Caco-2 (cell line): Measurements from ENCODE around the gene COQ9. TPM values are rescaled to one million over a fixed set of nuclear protein-coding genes. Genes with fewer than 3 reads are reported as not detected.

Experiments used
- BruUV-seq: library from RNA; stranded (reverse); fragments of 400-500 nt; replicated peaks from 2 replicates; lab custom pipeline; 2021; lab: Mats Ljungman, UMichigan
- CTCF ChIA-PET: fragments of 300-600 bp; sonication (Branson Sonifier 250); formaldehyde crosslinking; loops from one replicate; lab custom pipeline; 2022; ENCODE audit warnings: antibody characterized with exemption; lab: Charles Lee
- POLR2A ChIA-PET: fragments of 300-600 bp; sonication (Branson Sonifier 250); formaldehyde crosslinking; loops from one replicate; lab custom pipeline; 2022; ENCODE audit warnings: antibody characterized with exemption; lab: Charles Lee
- DNase-seq, 2 experiments: peaks; one replicate each; pipeline versions ENCODE4 v3.0.0 to v3.0.0-alpha.2; 2020 to 2022
- H3K27me3 ChIP-seq: replicated peaks from 2 replicates; pipeline ENCODE4 v1.6.0; 2011; ENCODE audit warnings: low read length; ENCODE audit not compliant: control insufficient read depth, insufficient read depth
- H3K36me3 ChIP-seq: 2 replicates; pipeline ENCODE4 v1.5.1; 2011; ENCODE audit warnings: low read length; ENCODE audit not compliant: control insufficient read depth, insufficient read depth
- H3K4me1 ChIP-seq: fragments of 250-450 bp; sonication (Bioruptor Pico); 2 replicates; pipeline ENCODE4 v1.5.1; 2020; ENCODE audit warnings: mild to moderate bottlenecking
- H3K4me3 ChIP-seq: 2 replicates; pipeline ENCODE4 v1.5.1; 2011; ENCODE audit warnings: low read depth, mild to moderate bottlenecking, control low read depth, low read length
- H3K9me3 ChIP-seq: fragments of 250-450 bp; sonication (Bioruptor Pico); 2 replicates; pipeline ENCODE4 v1.5.1; 2020; ENCODE audit warnings: mild to moderate bottlenecking, moderate library complexity
- H3K27ac Mint-ChIP-seq: one replicate; pipeline ENCODE4 v1.8.0; 2022; ENCODE audit warnings: mixed read lengths; ENCODE audit not compliant: unreplicated experiment
- H3K27me3 Mint-ChIP-seq: one replicate; pipeline ENCODE4 v1.8.0; 2022; ENCODE audit warnings: mixed read lengths; ENCODE audit not compliant: insufficient read depth, unreplicated experiment
- H3K36me3 Mint-ChIP-seq: one replicate; pipeline ENCODE4 v1.8.0; 2022; ENCODE audit warnings: mild to moderate bottlenecking, mixed read lengths; ENCODE audit not compliant: insufficient read depth, unreplicated experiment
- H3K4me1 Mint-ChIP-seq: one replicate; pipeline ENCODE4 v1.8.0; 2022; ENCODE audit warnings: low read depth, mixed read lengths; ENCODE audit not compliant: unreplicated experiment
- H3K4me3 Mint-ChIP-seq: one replicate; pipeline ENCODE4 v1.8.0; 2022; ENCODE audit warnings: mild to moderate bottlenecking, moderate library complexity, mixed read lengths; ENCODE audit not compliant: unreplicated experiment
- H3K9me3 Mint-ChIP-seq: one replicate; pipeline ENCODE4 v1.8.0; 2022; ENCODE audit warnings: mixed read lengths; ENCODE audit not compliant: unreplicated experiment
- intact Hi-C: fragments of 100-400 bp; cut with micrococcal nuclease; formaldehyde crosslinking; loops from one replicate; pipeline ENCODE4 v1.10.0; 2022; ENCODE audit not compliant: unreplicated experiment
- total RNA-seq: library from RNA; stranded (reverse); gene quantifications from 2 replicates; pipeline ENCODE4 v1.2.3, GENCODE V29; 2022
- TF ChIP-seq, protein P1 (sequence below), 2 experiments: fragments of 200-600 bp in 1 of 2; IDR thresholded peaks; 1 replicate in 1 of 2; 2 replicates in 1 of 2; pipeline versions ENCODE4 v1.5.1 to v1.8.0; 2011 to 2022; ENCODE audit warnings: antibody characterized with exemption in 1 of 2, control low read depth in 1 of 2, inconsistent platforms in 1 of 2, low read depth in 1 of 2, low read length in 1 of 2, mild to moderate bottlenecking in 1 of 2, moderate library complexity in 1 of 2; ENCODE audit not compliant: insufficient read depth in 1 of 2, severe bottlenecking in 1 of 2, unreplicated experiment in 1 of 2

COQ9 gene
- total RNA-seq, 1 experiment from 2014 or later: 50.9 TPM

DNA sequence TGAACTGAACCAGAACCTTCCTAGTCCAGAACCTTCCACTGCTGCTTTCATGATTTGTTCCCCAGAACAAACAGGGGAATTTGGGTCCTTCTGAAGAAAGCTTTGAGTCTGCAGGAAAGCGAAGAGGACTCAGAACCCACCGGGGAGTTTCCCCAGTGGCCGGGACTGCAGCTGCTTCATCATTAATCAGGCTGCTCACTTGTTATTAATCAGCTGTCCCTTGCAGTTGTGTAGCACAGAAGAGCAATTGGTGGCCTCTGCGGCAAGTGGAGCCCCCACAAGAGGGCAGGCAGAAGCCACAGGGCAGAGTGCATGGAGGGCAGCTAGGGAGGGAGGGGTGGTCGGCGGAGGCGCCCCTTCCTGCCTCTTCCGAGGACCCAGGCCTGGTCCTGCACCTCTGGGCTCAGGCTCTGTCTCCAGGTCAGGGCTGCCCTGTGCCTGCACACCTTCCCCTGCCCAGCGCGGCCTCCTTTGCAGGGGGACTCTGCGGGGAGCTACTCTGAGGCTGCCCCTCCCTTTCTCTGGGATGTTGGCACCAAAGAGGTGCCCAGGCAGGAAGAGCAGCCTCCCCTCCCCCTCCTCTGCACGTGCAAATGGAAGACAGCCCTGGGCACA lies 35.8 kb upstream of the COQ9 start:
- Histone ChIP-seq H3K36me3 (no peaks in the 10 kb centered on the region), H3K4me3 (no peak overlapping the region), H3K27me3 (no peaks in the 10 kb centered on the region), H3K4me1 (peaks cover 12% of the 10 kb centered on the region), H3K9me3 (no peaks in the 10 kb centered on the region)
- Mint-ChIP-seq H3K36me3 (no peaks in the 10 kb centered on the region), H3K27ac (no peak overlapping the region), H3K9me3 (no peaks in the 10 kb centered on the region), H3K4me3 (no peak overlapping the region), H3K4me1 (peaks cover 2% of the 10 kb centered on the region), H3K27me3 (no peaks in the 10 kb centered on the region)
- ChIA-PET POLR2A (no interaction called here), CTCF (interaction anchor here (1.6 kb wide), 1 partner anchor 107 kb away, joined by 4 read pairs; no protein-coding TSS in a partner anchor)
- BruUV-seq: no TSS peak
- no peak for DNase-seq
- intact Hi-C loops: no loop called here
- TF ChIP-seq, protein P1, sequence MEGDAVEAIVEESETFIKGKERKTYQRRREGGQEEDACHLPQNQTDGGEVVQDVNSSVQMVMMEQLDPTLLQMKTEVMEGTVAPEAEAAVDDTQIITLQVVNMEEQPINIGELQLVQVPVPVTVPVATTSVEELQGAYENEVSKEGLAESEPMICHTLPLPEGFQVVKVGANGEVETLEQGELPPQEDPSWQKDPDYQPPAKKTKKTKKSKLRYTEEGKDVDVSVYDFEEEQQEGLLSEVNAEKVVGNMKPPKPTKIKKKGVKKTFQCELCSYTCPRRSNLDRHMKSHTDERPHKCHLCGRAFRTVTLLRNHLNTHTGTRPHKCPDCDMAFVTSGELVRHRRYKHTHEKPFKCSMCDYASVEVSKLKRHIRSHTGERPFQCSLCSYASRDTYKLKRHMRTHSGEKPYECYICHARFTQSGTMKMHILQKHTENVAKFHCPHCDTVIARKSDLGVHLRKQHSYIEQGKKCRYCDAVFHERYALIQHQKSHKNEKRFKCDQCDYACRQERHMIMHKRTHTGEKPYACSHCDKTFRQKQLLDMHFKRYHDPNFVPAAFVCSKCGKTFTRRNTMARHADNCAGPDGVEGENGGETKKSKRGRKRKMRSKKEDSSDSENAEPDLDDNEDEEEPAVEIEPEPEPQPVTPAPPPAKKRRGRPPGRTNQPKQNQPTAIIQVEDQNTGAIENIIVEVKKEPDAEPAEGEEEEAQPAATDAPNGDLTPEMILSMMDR (IDR thresholded peaks at IDR 0.05; ENCODE audit: insufficient read depth in 1 of 2, low read depth in 1 of 2, low read length in 1 of 2, severe bottlenecking in 1 of 2, unreplicated experiment in 1 of 2): no peak

DNA sequence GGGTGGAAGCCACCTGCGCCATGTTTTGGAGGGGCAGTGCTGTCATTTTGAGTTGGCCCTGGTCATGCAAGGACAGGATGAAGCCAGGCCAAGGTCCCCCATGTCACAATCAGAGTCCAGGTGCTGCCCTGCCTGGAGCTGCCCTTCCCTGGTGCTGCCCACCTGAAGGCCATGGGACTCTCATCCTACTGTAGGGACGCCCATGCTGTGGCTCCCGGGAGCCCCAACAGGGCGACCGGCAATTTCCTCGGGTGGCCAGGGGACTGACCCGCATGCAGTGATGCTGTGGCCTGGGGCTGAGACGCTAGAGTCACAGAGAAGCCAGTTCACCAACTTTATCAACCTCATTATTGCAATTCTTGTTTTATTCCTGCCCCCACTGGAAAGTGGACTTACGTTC lies 34.7 kb upstream of the COQ9 start:
- Mint-ChIP-seq H3K9me3 (no peaks in the 10 kb centered on the region), H3K4me1 (peaks cover 13% of the 10 kb centered on the region), H3K4me3 (no peak overlapping the region), H3K27me3 (no peaks in the 10 kb centered on the region), H3K27ac (no peak overlapping the region), H3K36me3 (no peaks in the 10 kb centered on the region)
- no peak for DNase-seq
- BruUV-seq: no TSS peak
- ChIA-PET CTCF (no interaction called here), POLR2A (no interaction called here)
- Histone ChIP-seq H3K9me3 (no peaks in the 10 kb centered on the region), H3K36me3 (no peaks in the 10 kb centered on the region), H3K4me3 (no peak overlapping the region), H3K27me3 (no peaks in the 10 kb centered on the region), H3K4me1 (peaks cover 23% of the 10 kb centered on the region)
- TF ChIP-seq, protein P1 (IDR thresholded peaks at IDR 0.05; ENCODE audit: insufficient read depth in 1 of 2, low read depth in 1 of 2, low read length in 1 of 2, severe bottlenecking in 1 of 2, unreplicated experiment in 1 of 2): no peak
- intact Hi-C loops: no loop called here

DNA sequence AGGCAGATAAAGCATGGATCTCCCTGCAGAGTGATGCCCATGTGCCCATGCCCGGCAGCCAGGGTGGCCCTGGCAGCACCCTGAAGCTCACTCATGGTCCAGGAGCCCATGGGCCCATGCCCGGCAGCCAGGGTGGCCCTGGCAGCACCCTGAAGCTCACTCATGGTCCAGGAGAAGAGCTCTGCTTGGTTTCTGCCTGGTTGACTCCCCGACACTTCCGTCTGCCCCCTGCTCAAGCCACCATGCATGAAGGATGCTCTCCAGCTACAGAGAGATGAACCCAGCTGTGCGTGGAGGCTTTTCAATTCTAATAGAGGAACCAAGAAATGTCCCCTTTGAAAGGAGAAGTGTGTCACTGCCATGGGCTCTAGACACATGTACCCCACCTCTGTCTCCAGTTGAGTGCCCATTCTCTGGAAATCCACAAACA lies 34.0 kb upstream of the COQ9 start:
- Mint-ChIP-seq H3K27me3 (no peaks in the 10 kb centered on the region), H3K27ac (no peak overlapping the region), H3K36me3 (peaks cover 5% of the 10 kb centered on the region), H3K9me3 (no peaks in the 10 kb centered on the region), H3K4me1 (peaks cover 20% of the 10 kb centered on the region), H3K4me3 (no peak overlapping the region)
- H3K9me3 ChIP-seq: no peaks in the 10 kb centered on the region
- H3K4me1 ChIP-seq: peaks cover 26% of the 10 kb centered on the region
- no peak overlapping the region for H3K4me3 ChIP-seq
- no peaks in the 10 kb centered on the region for H3K27me3 ChIP-seq
- ChIA-PET POLR2A (no interaction called here), CTCF (no interaction called here)
- TF ChIP-seq, protein P1 (IDR thresholded peaks at IDR 0.05; ENCODE audit: insufficient read depth in 1 of 2, low read depth in 1 of 2, low read length in 1 of 2, severe bottlenecking in 1 of 2, unreplicated experiment in 1 of 2): no peak
- intact Hi-C loops: no loop called here
- no TSS peak for BruUV-seq
- H3K36me3 ChIP-seq: no peaks in the 10 kb centered on the region
- no peak for DNase-seq
